GM18508 (cell line): ENCODE data around the gene ATG16L1.

Experiments
- ATAC-seq: cut with Tn5 transposase; IDR thresholded peaks from one replicate; pipeline ENCODE4 v1.9.1; 2021; ENCODE audit warnings: moderate number of reproducible peaks; ENCODE audit not compliant: insufficient read depth, unreplicated experiment

ATG16L1 gene

DNA sequence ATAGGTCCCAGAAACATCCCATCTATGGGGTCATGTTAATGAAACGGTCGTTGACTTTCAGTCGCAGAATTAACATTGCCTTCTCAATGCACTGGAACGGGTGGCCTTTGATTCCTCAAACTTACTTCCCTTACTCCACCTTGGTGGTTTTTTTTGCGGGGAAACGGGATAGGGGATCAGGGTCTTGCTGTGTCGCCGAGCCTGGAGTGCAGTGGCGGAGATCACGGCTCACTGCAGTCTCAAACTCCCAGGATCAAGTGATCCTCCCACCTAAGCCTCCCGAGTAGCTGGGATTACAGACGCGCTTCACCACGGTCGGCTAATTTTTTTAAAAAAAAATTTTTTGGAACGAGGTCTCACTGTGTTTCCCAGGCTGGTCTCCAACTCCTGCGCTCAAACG, 754 bp downstream of the ATG16L1 start:
- no peak for ATAC-seq

DNA sequence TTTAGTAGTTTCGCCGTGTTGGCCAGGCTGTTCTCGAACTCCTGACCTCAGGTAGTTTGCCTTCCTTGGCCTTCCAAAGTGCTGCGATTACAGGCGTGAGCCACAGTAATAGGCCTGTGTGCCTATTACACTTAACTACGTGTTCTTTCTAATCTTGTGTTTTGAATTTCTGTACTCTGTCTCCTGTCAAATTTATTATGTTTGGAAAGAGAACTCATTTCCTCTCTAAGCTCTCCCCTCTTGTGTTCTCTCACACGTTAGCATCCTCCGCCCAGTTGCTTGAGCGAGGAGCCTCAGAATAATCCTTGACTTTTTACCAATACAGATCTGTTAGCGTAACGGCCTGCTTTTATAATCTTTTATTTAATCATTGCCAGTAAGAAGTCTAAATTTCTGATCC, 3.7 kb downstream of the ATG16L1 start:
- no peak for ATAC-seq

- ATAC-seq: no peak
Observed at GRCh38 chr2:233256048-233256447, 4.6 kb downstream of the ATG16L1 start.

DNA sequence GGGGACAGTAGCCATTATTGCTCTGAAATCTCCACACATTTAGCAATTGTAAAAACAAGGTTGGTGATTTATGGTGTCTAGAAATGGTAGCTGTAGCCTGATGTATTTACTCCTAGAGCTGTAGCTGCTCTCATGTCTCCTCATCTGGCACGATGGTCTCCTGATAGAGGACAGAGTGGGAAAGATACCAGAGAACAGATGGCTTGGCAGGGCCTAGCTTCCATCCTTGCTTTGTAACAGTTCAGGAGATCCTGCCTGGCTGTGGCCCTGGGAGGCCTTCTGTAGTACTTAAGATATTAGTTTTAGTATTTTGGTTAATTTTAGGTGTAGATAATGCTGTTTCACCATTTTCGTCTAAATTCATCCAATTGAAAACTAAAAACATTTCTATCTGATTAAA, 6.7 kb downstream of the ATG16L1 start:
- ATAC-seq: no peak

GRCh38 chr2:233259730-233260129, 8.3 kb downstream of the ATG16L1 start:
- no peak for ATAC-seq

DNA sequence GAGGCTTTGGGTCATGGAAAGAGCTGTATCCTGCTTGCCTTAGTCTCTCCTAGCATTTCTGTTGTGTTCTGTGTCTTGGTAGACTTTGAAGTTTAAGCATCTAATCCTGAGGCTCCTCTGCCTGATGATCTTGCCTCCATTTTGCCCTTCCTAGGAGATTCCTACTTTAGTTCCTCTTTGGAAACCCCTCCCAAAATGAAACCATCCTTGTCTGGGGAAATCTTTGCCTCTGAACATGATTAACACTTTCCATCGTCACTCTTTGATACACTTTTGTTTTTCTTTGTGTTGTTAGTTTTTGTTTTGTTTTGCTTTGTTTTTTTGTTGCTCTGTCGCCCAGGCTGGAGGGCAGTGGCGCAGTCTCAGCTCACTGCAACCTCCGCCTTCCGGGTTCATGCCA, 9.2 kb downstream of the ATG16L1 start:
- no peak for ATAC-seq

DNA sequence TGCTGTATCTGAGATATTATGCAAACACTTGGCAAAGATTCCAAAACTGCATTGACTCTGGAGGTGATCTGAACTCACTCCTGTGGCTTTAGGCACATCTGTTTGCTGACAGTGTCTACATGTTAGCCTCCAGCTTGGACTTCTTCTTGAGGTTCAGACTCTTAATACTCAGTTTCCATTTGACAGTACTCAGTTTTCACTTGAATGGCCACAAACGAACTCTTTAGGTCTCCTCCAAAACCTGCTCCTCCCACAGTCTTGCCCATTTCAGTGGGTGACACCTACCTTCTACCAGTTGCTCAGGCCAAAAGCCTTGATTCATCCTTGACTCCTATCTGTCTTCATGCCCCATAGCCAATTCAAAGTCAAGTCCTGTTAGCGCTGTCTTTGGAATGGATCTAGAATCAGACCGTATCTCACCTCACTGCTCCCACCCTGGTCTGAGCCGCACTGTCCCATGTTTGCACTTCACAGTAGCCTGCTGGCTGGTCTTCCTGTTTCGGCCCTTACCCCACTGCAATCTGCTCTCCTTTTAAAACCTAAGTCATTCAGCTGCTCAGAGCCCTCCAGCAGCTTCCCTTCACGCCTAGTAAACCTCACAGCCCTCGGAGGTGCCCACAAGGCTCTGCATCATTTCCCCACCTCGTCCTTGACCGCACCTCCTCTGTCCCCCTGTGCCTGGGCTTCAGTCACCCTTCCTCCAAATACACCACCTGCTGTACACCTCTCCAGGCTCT, 10.5 kb downstream of the ATG16L1 start:
- ATAC-seq: no peak

GRCh38 chr2:233262562-233262961, 11.1 kb downstream of the ATG16L1 start:
- no peak for ATAC-seq

- no peak for ATAC-seq
Observed at GRCh38 chr2:233263045-233263570, 11.6 kb downstream of the ATG16L1 start.

GRCh38 chr2:233264667-233265066, 13.2 kb downstream of the ATG16L1 start:
- ATAC-seq: no peak

DNA sequence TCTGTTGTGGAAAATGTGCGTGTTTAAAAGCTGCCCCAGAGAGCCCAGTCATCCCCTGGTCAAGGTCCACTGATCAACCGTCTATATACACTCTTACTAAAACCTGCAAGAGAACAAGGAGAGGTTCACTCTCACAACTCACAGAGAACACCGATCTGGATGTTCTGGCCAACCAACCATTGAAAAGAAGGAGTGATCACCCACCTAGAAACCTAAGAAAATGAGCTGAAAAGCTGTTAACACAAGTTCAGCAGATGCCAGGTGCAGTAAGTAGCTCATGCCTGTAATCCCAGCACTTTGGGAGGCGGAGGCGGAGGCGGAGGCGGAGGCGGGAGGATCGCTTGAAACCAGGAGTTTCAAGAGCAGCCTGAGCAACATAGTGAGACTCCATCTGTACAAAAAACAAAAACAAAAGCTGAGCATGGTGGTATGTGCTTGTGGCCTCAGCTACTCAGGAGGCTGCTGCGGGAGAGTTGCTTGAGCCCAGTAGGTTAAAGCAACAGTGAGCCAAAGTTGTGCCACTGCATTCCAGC, 14.5 kb downstream of the ATG16L1 start:
- no peak for ATAC-seq

- no peak for ATAC-seq
Observed at GRCh38 chr2:233266481-233266880, 15.0 kb downstream of the ATG16L1 start.

- no peak for ATAC-seq
Observed at GRCh38 chr2:233267516-233268245, 16.2 kb downstream of the ATG16L1 start.

DNA sequence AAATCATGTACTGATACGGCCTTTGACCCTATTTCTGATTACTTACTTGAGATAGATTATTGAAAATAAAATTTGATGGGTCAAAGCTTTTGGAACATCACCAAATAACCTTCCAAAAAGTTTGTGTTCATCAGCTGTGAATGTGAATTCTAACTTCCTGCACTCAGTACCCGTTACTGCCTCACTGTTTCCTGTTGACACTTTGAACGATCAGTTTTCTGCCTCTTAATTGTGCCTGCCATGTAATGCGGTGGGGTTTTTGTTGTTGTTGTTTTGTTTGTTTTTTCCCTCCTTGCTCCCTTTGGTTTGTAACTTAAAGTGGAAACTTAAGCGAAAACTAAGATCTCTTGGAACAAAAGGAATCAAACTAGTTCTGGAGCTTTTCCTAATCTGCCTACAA, 18.9 kb downstream of the ATG16L1 start:
- no peak for ATAC-seq

DNA sequence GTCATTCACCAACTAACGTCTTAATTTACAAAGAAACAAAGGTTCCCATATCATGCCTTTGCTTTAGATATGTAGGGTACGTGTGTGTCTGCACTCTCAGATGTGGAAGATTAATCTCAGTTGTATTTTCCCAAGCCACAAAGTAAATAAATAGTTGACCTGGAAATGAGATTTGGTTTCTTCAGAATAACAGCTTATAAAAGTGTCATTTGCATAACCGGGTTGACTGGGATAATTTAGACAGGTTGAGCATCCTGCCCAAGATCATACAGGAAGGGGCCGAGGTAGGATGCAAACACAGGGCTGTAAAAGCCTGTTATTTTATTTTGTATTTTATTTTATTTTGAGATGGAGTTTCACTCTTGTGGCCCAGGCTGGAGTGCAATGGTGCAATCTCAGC, 19.5 kb downstream of the ATG16L1 start:
- no peak for ATAC-seq

DNA sequence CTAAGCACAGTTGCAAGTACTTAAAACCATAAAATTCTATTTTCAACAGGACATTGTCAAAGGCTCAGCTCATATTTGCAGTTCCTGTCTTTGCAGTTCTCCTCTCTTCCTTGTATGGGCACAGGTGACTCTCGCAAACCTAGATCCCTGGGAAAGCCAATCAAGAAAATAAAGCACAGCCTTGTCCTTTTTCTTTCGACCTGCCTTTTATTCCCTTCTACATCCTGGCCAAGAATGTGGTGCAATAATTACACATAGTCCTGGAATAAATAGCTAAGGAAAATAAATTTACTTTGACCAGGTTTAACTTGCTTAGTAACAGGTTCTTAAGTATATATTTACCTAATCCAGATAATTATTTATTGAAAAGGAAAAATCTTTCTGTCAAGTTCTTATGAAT, 20.2 kb downstream of the ATG16L1 start:
- ATAC-seq: no peak

GRCh38 chr2:233273120-233273519, 21.6 kb downstream of the ATG16L1 start:
- no peak for ATAC-seq

- no peak for ATAC-seq
Observed at GRCh38 chr2:233275223-233275622, 23.8 kb downstream of the ATG16L1 start.

GRCh38 chr2:233278921-233279320, 27.4 kb downstream of the ATG16L1 start:
- ATAC-seq: no peak

GRCh38 chr2:233280114-233280693, 28.7 kb downstream of the ATG16L1 start:
- ATAC-seq: no peak

- ATAC-seq: no peak
Observed at GRCh38 chr2:233281553-233281952, 30.1 kb downstream of the ATG16L1 start.
